HG03139 (cell line): ENCODE results near the gene SLCO4A1.
A peak's percentile ranks its signal among the peaks of the same experiment; 100 is the strongest.

Experiments
- ATAC-seq: cut with Tn5 transposase; IDR thresholded peaks from one replicate; pipeline ENCODE4 v1.9.1; 2021; ENCODE audit not compliant: unreplicated experiment

SLCO4A1 gene

GRCh38 chr20:62642051-62642665 lies at the start of gene SLCO4A1:
TSS of gene SLCO4A1 (plus strand) at chr20:62642503. CDS start at chr20:62656455, 13,952 bp downstream.
- peak; percentile 52 for ATAC-seq

- ATAC-seq: no peak
These were observed 49.7 kb upstream of the SLCO4A1 start for GRCh38 chr20:62592506-62593177.

GRCh38 chr20:62593616-62594015 lies 48.7 kb upstream of the SLCO4A1 start:
- ATAC-seq: no peak

- ATAC-seq: no peak
These were observed 47.2 kb upstream of the SLCO4A1 start for GRCh38 chr20:62595069-62595468.

GRCh38 chr20:62595491-62595890 lies 46.8 kb upstream of the SLCO4A1 start:
- no peak for ATAC-seq

GRCh38 chr20:62596486-62596885 lies 45.8 kb upstream of the SLCO4A1 start:
- no peak for ATAC-seq

- ATAC-seq: no peak
These were observed 45.4 kb upstream of the SLCO4A1 start for GRCh38 chr20:62596921-62597320.

- ATAC-seq: no peak
These were observed 44.7 kb upstream of the SLCO4A1 start for GRCh38 chr20:62597416-62598115.

- ATAC-seq: no peak
These were observed 43.5 kb upstream of the SLCO4A1 start for GRCh38 chr20:62598761-62599194.

GRCh38 chr20:62599216-62600110 lies 42.8 kb upstream of the SLCO4A1 start:
- no peak for ATAC-seq

- ATAC-seq: no peak
These were observed 41.1 kb upstream of the SLCO4A1 start for GRCh38 chr20:62601172-62601571.

GRCh38 chr20:62601714-62602113 lies 40.6 kb upstream of the SLCO4A1 start:
- no peak for ATAC-seq

GRCh38 chr20:62602550-62602949 lies 39.8 kb upstream of the SLCO4A1 start:
- no peak for ATAC-seq

- no peak for ATAC-seq
These were observed 39.0 kb upstream of the SLCO4A1 start for GRCh38 chr20:62603021-62603906.

GRCh38 chr20:62603907-62604785 lies 38.2 kb upstream of the SLCO4A1 start:
- ATAC-seq: no peak

- ATAC-seq: no peak
These were observed 37.5 kb upstream of the SLCO4A1 start for GRCh38 chr20:62604796-62605195.

- ATAC-seq: no peak
These were observed 36.9 kb upstream of the SLCO4A1 start for GRCh38 chr20:62605236-62605943.

- no peak for ATAC-seq
These were observed 36.3 kb upstream of the SLCO4A1 start for GRCh38 chr20:62606016-62606415.
